ENCODE data around the gene NPY. TPM values are rescaled to one million over a fixed set of nuclear protein-coding genes. Genes with fewer than 3 reads are reported as not detected.

NPY gene
- total and polyA plus RNA-seq, 9 donors, result 4.6 to 29.4 (median 15.2) TPM

GRCh38 chr7:24271938-24272337 is 12.1 kb upstream of the NPY start:
- Histone ChIP-seq H3K36me3 (ENCODE audit: control insufficient read depth, insufficient read depth, low read length) (no peaks in the 10 kb centered on the region), H3K27me3 (ENCODE audit: control insufficient read depth, insufficient read depth, low read length) (no peaks in the 10 kb centered on the region), H3K9me3 (replicated peaks; ENCODE audit: control insufficient read depth, low read depth, low read length) (no peaks in the 10 kb centered on the region), H3K4me3 (ENCODE audit: low read length) (no peak overlapping the region), H3K27ac (ENCODE audit: low read length) (no peak overlapping the region), H3K4me1 (ENCODE audit: control insufficient read depth, insufficient read depth, low read length) (no peaks in the 10 kb centered on the region)
- no peak for DNase-seq
- WGBS (ENCODE audit: insufficient coverage), result no CpG with 5 or more reads among the region's 4 CpGs

GRCh38 chr7:24279512-24279911 is 4.5 kb upstream of the NPY start:
- no peak for DNase-seq
- H3K36me3 ChIP-seq (ENCODE audit: control insufficient read depth, insufficient read depth, low read length), result no peaks in the 10 kb centered on the region
- H3K27me3 ChIP-seq (ENCODE audit: control insufficient read depth, insufficient read depth, low read length), result peaks cover 18% of the 10 kb centered on the region

GRCh38 chr7:24283554-24283896 is 465 bp upstream of the NPY start:
- WGBS (ENCODE audit: insufficient coverage), result under 1% methylated on average over 15 of the region's 19 CpGs
- no peak for DNase-seq
- no peak overlapping the region for H3K27ac ChIP-seq (ENCODE audit: low read length)
- no peaks in the 10 kb centered on the region for H3K9me3 ChIP-seq (replicated peaks; ENCODE audit: control insufficient read depth, low read depth, low read length)
- peak overlapping the region; percentile 49 for H3K4me3 ChIP-seq (ENCODE audit: low read length)
- no peaks in the 10 kb centered on the region for H3K36me3 ChIP-seq (ENCODE audit: control insufficient read depth, insufficient read depth, low read length)
- peaks cover 35% of the 10 kb centered on the region for H3K27me3 ChIP-seq (ENCODE audit: control insufficient read depth, insufficient read depth, low read length)
- peaks cover 18% of the 10 kb centered on the region for H3K4me1 ChIP-seq (ENCODE audit: control insufficient read depth, insufficient read depth, low read length)

More at GRCh38 chr7:24279512-24279911, 4.5 kb upstream of the NPY start:
- H3K4me3 ChIP-seq (ENCODE audit: low read length), result no peak overlapping the region
- H3K9me3 ChIP-seq (replicated peaks; ENCODE audit: control insufficient read depth, low read depth, low read length), result no peaks in the 10 kb centered on the region
- peaks cover 9% of the 10 kb centered on the region for H3K4me1 ChIP-seq (ENCODE audit: control insufficient read depth, insufficient read depth, low read length)
- no peak overlapping the region for H3K27ac ChIP-seq (ENCODE audit: low read length)

- Histone ChIP-seq H3K4me3 (ENCODE audit: low read length) (peak overlapping the region; percentile 49), H3K9me3 (replicated peaks; ENCODE audit: control insufficient read depth, low read depth, low read length) (no peaks in the 10 kb centered on the region), H3K4me1 (ENCODE audit: control insufficient read depth, insufficient read depth, low read length) (peaks cover 18% of the 10 kb centered on the region), H3K27me3 (ENCODE audit: control insufficient read depth, insufficient read depth, low read length) (peaks cover 35% of the 10 kb centered on the region), H3K27ac (ENCODE audit: low read length) (no peak overlapping the region), H3K36me3 (ENCODE audit: control insufficient read depth, insufficient read depth, low read length) (no peaks in the 10 kb centered on the region)
- WGBS (ENCODE audit: insufficient coverage), result 2% methylated on average over 35 of the region's 51 CpGs
- DNase-seq, result peak; percentile 12
Observed at GRCh38 chr7:24284699-24285506, 913 bp downstream of the NPY start.

- Histone ChIP-seq H3K4me3 (ENCODE audit: low read length) (no peak overlapping the region), H3K9me3 (replicated peaks; ENCODE audit: control insufficient read depth, low read depth, low read length) (no peaks in the 10 kb centered on the region), H3K27ac (ENCODE audit: low read length) (no peak overlapping the region), H3K27me3 (ENCODE audit: control insufficient read depth, insufficient read depth, low read length) (peaks cover 11% of the 10 kb centered on the region), H3K4me1 (ENCODE audit: control insufficient read depth, insufficient read depth, low read length) (peaks cover 2% of the 10 kb centered on the region), H3K36me3 (ENCODE audit: control insufficient read depth, insufficient read depth, low read length) (no peaks in the 10 kb centered on the region)
- DNase-seq, result peak; percentile 24
- 0% methylated on average over 2 of the region's 5 CpGs for WGBS (ENCODE audit: insufficient coverage)
Observed at GRCh38 chr7:24290004-24290641, 6.1 kb downstream of the NPY start.

- no peak overlapping the region for H3K4me3 ChIP-seq (ENCODE audit: low read length)
- no peaks in the 10 kb centered on the region for H3K36me3 ChIP-seq (ENCODE audit: control insufficient read depth, insufficient read depth, low read length)
- H3K9me3 ChIP-seq (replicated peaks; ENCODE audit: control insufficient read depth, low read depth, low read length), result no peaks in the 10 kb centered on the region
- H3K27ac ChIP-seq (ENCODE audit: low read length), result no peak overlapping the region
- 42% methylated on average over 7 of the region's 7 CpGs for WGBS (ENCODE audit: insufficient coverage)
- H3K27me3 ChIP-seq (ENCODE audit: control insufficient read depth, insufficient read depth, low read length), result peaks cover 4% of the 10 kb centered on the region
- no peaks in the 10 kb centered on the region for H3K4me1 ChIP-seq (ENCODE audit: control insufficient read depth, insufficient read depth, low read length)
- DNase-seq, result no peak
Observed at GRCh38 chr7:24291271-24291670, 7.3 kb downstream of the NPY start.

GRCh38 chr7:24297362-24297761 is 13.4 kb downstream of the NPY start:
- Histone ChIP-seq H3K36me3 (ENCODE audit: control insufficient read depth, insufficient read depth, low read length) (no peaks in the 10 kb centered on the region), H3K4me1 (ENCODE audit: control insufficient read depth, insufficient read depth, low read length) (no peaks in the 10 kb centered on the region), H3K4me3 (ENCODE audit: low read length) (no peak overlapping the region), H3K9me3 (replicated peaks; ENCODE audit: control insufficient read depth, low read depth, low read length) (no peaks in the 10 kb centered on the region), H3K27ac (ENCODE audit: low read length) (no peak overlapping the region), H3K27me3 (ENCODE audit: control insufficient read depth, insufficient read depth, low read length) (no peaks in the 10 kb centered on the region)
- DNase-seq, result no peak
- WGBS (ENCODE audit: insufficient coverage), result 87% methylated on average over 2 of the region's 3 CpGs

GRCh38 chr7:24298696-24299095 is 14.7 kb downstream of the NPY start:
- DNase-seq, result no peak
- Histone ChIP-seq H3K27me3 (ENCODE audit: control insufficient read depth, insufficient read depth, low read length) (no peaks in the 10 kb centered on the region), H3K36me3 (ENCODE audit: control insufficient read depth, insufficient read depth, low read length) (no peaks in the 10 kb centered on the region), H3K9me3 (replicated peaks; ENCODE audit: control insufficient read depth, low read depth, low read length) (no peaks in the 10 kb centered on the region), H3K27ac (ENCODE audit: low read length) (no peak overlapping the region), H3K4me1 (ENCODE audit: control insufficient read depth, insufficient read depth, low read length) (no peaks in the 10 kb centered on the region), H3K4me3 (ENCODE audit: low read length) (no peak overlapping the region)

GRCh38 chr7:24299192-24299591 is 15.2 kb downstream of the NPY start:
- H3K4me3 ChIP-seq (ENCODE audit: low read length), result no peak overlapping the region
- H3K4me1 ChIP-seq (ENCODE audit: control insufficient read depth, insufficient read depth, low read length), result no peaks in the 10 kb centered on the region
- DNase-seq, result no peak
- 35% methylated on average over 4 of the region's 4 CpGs for WGBS (ENCODE audit: insufficient coverage)
- H3K36me3 ChIP-seq (ENCODE audit: control insufficient read depth, insufficient read depth, low read length), result no peaks in the 10 kb centered on the region
- H3K27me3 ChIP-seq (ENCODE audit: control insufficient read depth, insufficient read depth, low read length), result no peaks in the 10 kb centered on the region
- H3K9me3 ChIP-seq (replicated peaks; ENCODE audit: control insufficient read depth, low read depth, low read length), result no peaks in the 10 kb centered on the region
- no peak overlapping the region for H3K27ac ChIP-seq (ENCODE audit: low read length)

GRCh38 chr7:24301703-24302102 is 17.7 kb downstream of the NPY start:
- no peak overlapping the region for H3K4me3 ChIP-seq (ENCODE audit: low read length)
- no peak for DNase-seq
- no peaks in the 10 kb centered on the region for H3K4me1 ChIP-seq (ENCODE audit: control insufficient read depth, insufficient read depth, low read length)
- no peaks in the 10 kb centered on the region for H3K36me3 ChIP-seq (ENCODE audit: control insufficient read depth, insufficient read depth, low read length)
- no peaks in the 10 kb centered on the region for H3K27me3 ChIP-seq (ENCODE audit: control insufficient read depth, insufficient read depth, low read length)
- no peaks in the 10 kb centered on the region for H3K9me3 ChIP-seq (replicated peaks; ENCODE audit: control insufficient read depth, low read depth, low read length)
- no CpG with 5 or more reads among the region's 2 CpGs for WGBS (ENCODE audit: insufficient coverage)
- no peak overlapping the region for H3K27ac ChIP-seq (ENCODE audit: low read length)

Data from muscle of leg (tissue), 11 donors.